ENCODE data around the gene CCDC148. TPM values are rescaled to one million over a fixed set of nuclear protein-coding genes. Genes with fewer than 3 reads are reported as not detected.

Gene CCDC148
- 0.33 and 0.38 TPM in 2 replicates for total RNA-seq

DNA sequence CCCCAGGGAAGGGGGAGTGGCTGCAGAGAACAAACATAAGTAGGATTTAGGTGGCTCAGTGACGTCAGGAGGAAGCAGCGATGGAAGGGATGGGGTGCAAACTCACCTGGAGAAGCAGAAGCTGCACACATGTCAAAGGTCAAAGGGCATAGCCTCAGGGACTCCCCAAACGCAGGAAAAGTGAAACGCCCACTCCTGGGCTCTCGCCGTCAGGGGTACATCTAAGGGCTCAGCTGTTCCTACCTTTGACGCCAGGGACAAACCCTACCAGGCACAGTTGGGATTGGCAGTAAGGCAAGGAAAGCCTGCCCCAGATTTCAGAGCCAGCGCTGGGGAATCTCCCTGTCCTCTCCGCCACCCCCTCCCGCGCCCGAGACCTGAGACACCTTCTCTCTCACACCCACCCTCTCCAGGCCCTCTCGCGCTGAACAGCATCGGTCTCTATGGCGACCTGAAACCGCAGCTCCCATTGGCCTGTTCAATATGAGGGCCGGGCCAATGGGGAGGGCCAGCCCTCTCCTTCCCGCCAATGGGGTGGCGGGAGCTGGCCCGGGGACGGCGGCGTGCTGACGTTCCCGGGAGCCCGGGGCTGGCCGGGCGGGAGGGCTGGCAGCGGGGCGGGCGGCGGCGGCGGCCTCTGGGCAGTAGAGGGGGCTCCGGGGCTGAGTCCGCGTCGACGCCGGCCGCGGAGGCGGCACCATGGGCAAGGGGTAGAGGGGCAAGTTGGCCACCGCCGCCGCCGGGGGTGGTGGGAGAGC lies at the start of gene CCDC148, which contains the start of gene PKP4:
TSS of gene CCDC148 (minus strand) at position 445 of the 758 bp plus-strand sequence. CDS start at position 131, 314 bp downstream.
TSS of gene PKP4 (plus strand) at position 644 of the 758 bp plus-strand sequence. CDS start 76,233 bp downstream, outside the sequence.

Other genes with a start within 250 kb of the CCDC148 start
- gene PKP4, start 199 bp upstream of the CCDC148 start, total RNA-seq = 41.5 and 44.8 TPM in 2 replicates

Measured in mesangial cell (primary cell).